Vagina (tissue), 2 donors: ENCODE results near the gene SMAP1. TPM values are rescaled to one million over a fixed set of nuclear protein-coding genes. Genes with fewer than 3 reads are reported as not detected.
A peak's percentile ranks its signal among the peaks of the same experiment; 100 is the strongest.

Experiments
- DNase-seq, 2 donors: peaks; one replicate each; pipeline ENCODE4 v3.0.0-alpha.2; 2017; ENCODE audit errors: extremely low spot score in 2 of 2
- H3K27ac ChIP-seq: fragments of 200-600 bp; sonication (generic); one replicate; pipeline ENCODE4 v1.5.1; 2019
- H3K27me3 ChIP-seq: fragments of 200-600 bp; sonication (generic); one replicate; pipeline ENCODE4 v1.5.1; 2019
- H3K36me3 ChIP-seq, 2 donors: fragments of 200-600 bp; sonication (generic); one replicate each; pipeline ENCODE4 v1.5.1; 2017 to 2019
- H3K4me1 ChIP-seq: fragments of 200-600 bp; sonication (generic); one replicate; pipeline ENCODE4 v1.5.1; 2019
- H3K4me3 ChIP-seq, 2 donors: fragments of 200-600 bp; sonication (generic); 1 replicate in 1 of 2; 2 replicates in 1 of 2; pipeline ENCODE4 v1.5.1; 2016 to 2019
- H3K9me3 ChIP-seq: fragments of 200-600 bp; sonication (generic); one replicate; pipeline ENCODE4 v1.5.1; 2019
- POLR2A ChIP-seq, 2 donors: fragments of 450-650 bp; IDR thresholded peaks; one replicate each; pipeline ENCODE4 v1.6.1; 2017; ENCODE audit warnings: antibody characterized with exemption in 2 of 2, mild to moderate bottlenecking in 2 of 2, moderate library complexity in 2 of 2
- POLR2AphosphoS5 ChIP-seq, 2 donors: sonication (generic); formaldehyde crosslinking; IDR thresholded peaks; one replicate each; pipeline ENCODE4 v1.9.0; 2017; ENCODE audit warnings: antibody characterized with exemption in 2 of 2, mild to moderate bottlenecking in 2 of 2, low read depth in 1 of 2; ENCODE audit not compliant: insufficient read depth in 1 of 2
- intact Hi-C: fragments of 100-400 bp; cut with DNase I; formaldehyde crosslinking; loops from one replicate; pipeline ENCODE4 v1.15.1; 2023
- total RNA-seq: library from RNA; depleted of rRNA; stranded (reverse); fragments of >200 nt; gene quantifications from one replicate; pipeline ENCODE4 v1.2.3, GENCODE V29; 2016
- TF ChIP-seq, protein P1 (sequence below), 3 experiments: fragments of 450-650 bp in 2 of 3; fragments of 200-600 bp in 1 of 3; sonication (generic) in 1 of 3; IDR thresholded peaks; one replicate each; pipeline ENCODE4 v1.5.1; 2017 to 2019; ENCODE audit warnings: antibody characterized with exemption in 3 of 3, mild to moderate bottlenecking in 2 of 3, moderate library complexity in 2 of 3

SMAP1 gene
- 26.3 TPM for total RNA-seq

- no peaks in the 10 kb centered on the region for H3K27me3 ChIP-seq
- H3K36me3 ChIP-seq: no peaks in the 10 kb centered on the region
- intact Hi-C loops: no loop called here
- peak within 1 kb of the TSS; percentile 89 for H3K27ac ChIP-seq
- peaks cover 31% of the 10 kb centered on the region for H3K4me1 ChIP-seq
- H3K4me3 ChIP-seq: peak within 1 kb of the TSS; percentile 90 to 91
- DNase-seq: peak in 1 of 2 donors; percentile 90
- no peaks in the 10 kb centered on the region for H3K9me3 ChIP-seq
- TF ChIP-seq POLR2A (IDR thresholded peaks at IDR 0.05) (peak in 1 of 2 donors; percentile 43), POLR2AphosphoS5 (IDR thresholded peaks at IDR 0.05; ENCODE audit: insufficient read depth in 1 of 2, low read depth in 1 of 2) (peak; percentile 59 to 72)
- TF ChIP-seq, protein P1, sequence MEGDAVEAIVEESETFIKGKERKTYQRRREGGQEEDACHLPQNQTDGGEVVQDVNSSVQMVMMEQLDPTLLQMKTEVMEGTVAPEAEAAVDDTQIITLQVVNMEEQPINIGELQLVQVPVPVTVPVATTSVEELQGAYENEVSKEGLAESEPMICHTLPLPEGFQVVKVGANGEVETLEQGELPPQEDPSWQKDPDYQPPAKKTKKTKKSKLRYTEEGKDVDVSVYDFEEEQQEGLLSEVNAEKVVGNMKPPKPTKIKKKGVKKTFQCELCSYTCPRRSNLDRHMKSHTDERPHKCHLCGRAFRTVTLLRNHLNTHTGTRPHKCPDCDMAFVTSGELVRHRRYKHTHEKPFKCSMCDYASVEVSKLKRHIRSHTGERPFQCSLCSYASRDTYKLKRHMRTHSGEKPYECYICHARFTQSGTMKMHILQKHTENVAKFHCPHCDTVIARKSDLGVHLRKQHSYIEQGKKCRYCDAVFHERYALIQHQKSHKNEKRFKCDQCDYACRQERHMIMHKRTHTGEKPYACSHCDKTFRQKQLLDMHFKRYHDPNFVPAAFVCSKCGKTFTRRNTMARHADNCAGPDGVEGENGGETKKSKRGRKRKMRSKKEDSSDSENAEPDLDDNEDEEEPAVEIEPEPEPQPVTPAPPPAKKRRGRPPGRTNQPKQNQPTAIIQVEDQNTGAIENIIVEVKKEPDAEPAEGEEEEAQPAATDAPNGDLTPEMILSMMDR (IDR thresholded peaks at IDR 0.05): no peak
Measured at GRCh38 chr6:70667711-70668498, at the start of gene SMAP1. SMAP1 (plus strand) TSS chr6:70667883; CDS start chr6:70668024, 141 bp downstream.

- H3K36me3 ChIP-seq: no peaks in the 10 kb centered on the region
- H3K27me3 ChIP-seq: no peaks in the 10 kb centered on the region
- H3K4me3 ChIP-seq: no peak overlapping the region
- H3K9me3 ChIP-seq: no peaks in the 10 kb centered on the region
- H3K27ac ChIP-seq: no peak overlapping the region
- DNase-seq: no peak
- intact Hi-C loops: no loop called here
- TF ChIP-seq POLR2A (IDR thresholded peaks at IDR 0.05): no peak
- TF ChIP-seq, protein P1 (IDR thresholded peaks at IDR 0.05): no peak
- no peak for TF ChIP-seq POLR2AphosphoS5 (IDR thresholded peaks at IDR 0.05; ENCODE audit: insufficient read depth in 1 of 2, low read depth in 1 of 2)
- H3K4me1 ChIP-seq: no peaks in the 10 kb centered on the region
Measured at GRCh38 chr6:70620746-70621145, 46.9 kb upstream of the SMAP1 start.

GRCh38 chr6:70622461-70622860 is 45.2 kb upstream of the SMAP1 start:
- Histone ChIP-seq H3K36me3 (no peaks in the 10 kb centered on the region), H3K9me3 (no peaks in the 10 kb centered on the region), H3K4me1 (no peaks in the 10 kb centered on the region), H3K27me3 (no peaks in the 10 kb centered on the region), H3K4me3 (no peak overlapping the region), H3K27ac (no peak overlapping the region)
- intact Hi-C loops: no loop called here
- no peak for DNase-seq
- TF ChIP-seq POLR2A (IDR thresholded peaks at IDR 0.05) (no peak), POLR2AphosphoS5 (IDR thresholded peaks at IDR 0.05; ENCODE audit: insufficient read depth in 1 of 2, low read depth in 1 of 2) (no peak)
- TF ChIP-seq, protein P1 (IDR thresholded peaks at IDR 0.05): no peak

GRCh38 chr6:70625436-70625835 is 42.2 kb upstream of the SMAP1 start:
- Histone ChIP-seq H3K27ac (no peak overlapping the region), H3K9me3 (no peaks in the 10 kb centered on the region), H3K4me3 (no peak overlapping the region), H3K4me1 (no peaks in the 10 kb centered on the region), H3K36me3 (no peaks in the 10 kb centered on the region), H3K27me3 (no peaks in the 10 kb centered on the region)
- intact Hi-C loops: no loop called here
- DNase-seq: no peak
- TF ChIP-seq, protein P1 (IDR thresholded peaks at IDR 0.05): no peak
- TF ChIP-seq POLR2A (IDR thresholded peaks at IDR 0.05) (no peak), POLR2AphosphoS5 (IDR thresholded peaks at IDR 0.05; ENCODE audit: insufficient read depth in 1 of 2, low read depth in 1 of 2) (no peak)
